ENCODE data around the gene VCPKMT.

VCPKMT gene

GRCh38 chr14:50116181-50116956 lies at the start of gene VCPKMT:
Gene VCPKMT, minus strand, starts transcription at chr14:50116572. Its CDS starts 20 bp downstream, at chr14:50116552.
- DNase-seq (ENCODE audit: low read depth): peak; percentile 97

- DNase-seq (ENCODE audit: low read depth): no peak
Observed at GRCh38 chr14:50156111-50156510, 39.7 kb upstream of the VCPKMT start.

GRCh38 chr14:50148799-50149198 lies 32.4 kb upstream of the VCPKMT start:
- no peak for DNase-seq (ENCODE audit: low read depth)

- no peak for DNase-seq (ENCODE audit: low read depth)
Observed at GRCh38 chr14:50139192-50139591, 22.8 kb upstream of the VCPKMT start.

GRCh38 chr14:50127802-50128201 lies 11.4 kb upstream of the VCPKMT start:
- no peak for DNase-seq (ENCODE audit: low read depth)

GRCh38 chr14:50123062-50123461 lies 6.7 kb upstream of the VCPKMT start:
- DNase-seq (ENCODE audit: low read depth): no peak

GRCh38 chr14:50122291-50122690 lies 5.9 kb upstream of the VCPKMT start:
- DNase-seq (ENCODE audit: low read depth): no peak

GRCh38 chr14:50121486-50121885 lies 5.1 kb upstream of the VCPKMT start:
- no peak for DNase-seq (ENCODE audit: low read depth)

GRCh38 chr14:50117456-50117855 lies 1.1 kb upstream of the VCPKMT start:
- no peak for DNase-seq (ENCODE audit: low read depth)

GRCh38 chr14:50116966-50117365 lies 594 bp upstream of the VCPKMT start:
- DNase-seq (ENCODE audit: low read depth): no peak

- no peak for DNase-seq (ENCODE audit: low read depth)
Observed at GRCh38 chr14:50113381-50114035, 2.9 kb downstream of the VCPKMT start.

- DNase-seq (ENCODE audit: low read depth): no peak
Observed at GRCh38 chr14:50110323-50111037, 5.9 kb downstream of the VCPKMT start.

GRCh38 chr14:50109342-50109741 lies 7.0 kb downstream of the VCPKMT start:
- DNase-seq (ENCODE audit: low read depth): no peak

- DNase-seq (ENCODE audit: low read depth): no peak
Observed at GRCh38 chr14:50107850-50108249, 8.5 kb downstream of the VCPKMT start.

GRCh38 chr14:50106178-50106577 lies 10.2 kb downstream of the VCPKMT start:
- DNase-seq (ENCODE audit: low read depth): no peak

- DNase-seq (ENCODE audit: low read depth): no peak
Observed at GRCh38 chr14:50103558-50103957, 12.8 kb downstream of the VCPKMT start.

- DNase-seq (ENCODE audit: low read depth): no peak
Observed at GRCh38 chr14:50101417-50101816, 15.0 kb downstream of the VCPKMT start.

- DNase-seq (ENCODE audit: low read depth): no peak
Observed at GRCh38 chr14:50100805-50101204, 15.6 kb downstream of the VCPKMT start.

- DNase-seq (ENCODE audit: low read depth): no peak
Observed at GRCh38 chr14:50099335-50099734, 17.0 kb downstream of the VCPKMT start.

- DNase-seq (ENCODE audit: low read depth): no peak
Observed at GRCh38 chr14:50095895-50096294, 20.5 kb downstream of the VCPKMT start.

- DNase-seq (ENCODE audit: low read depth): no peak
Observed at GRCh38 chr14:50094056-50094755, 22.2 kb downstream of the VCPKMT start.

- DNase-seq (ENCODE audit: low read depth): no peak
Observed at GRCh38 chr14:50093496-50093895, 22.9 kb downstream of the VCPKMT start.
